Measurements from ENCODE around the gene CYP11A1. TPM values are rescaled to one million over a fixed set of nuclear protein-coding genes. Genes with fewer than 3 reads are reported as not detected.

CYP11A1 gene
- polyA plus RNA-seq, 3 donors: 1.00 to 1.2 (median 1.1) TPM

DNA sequence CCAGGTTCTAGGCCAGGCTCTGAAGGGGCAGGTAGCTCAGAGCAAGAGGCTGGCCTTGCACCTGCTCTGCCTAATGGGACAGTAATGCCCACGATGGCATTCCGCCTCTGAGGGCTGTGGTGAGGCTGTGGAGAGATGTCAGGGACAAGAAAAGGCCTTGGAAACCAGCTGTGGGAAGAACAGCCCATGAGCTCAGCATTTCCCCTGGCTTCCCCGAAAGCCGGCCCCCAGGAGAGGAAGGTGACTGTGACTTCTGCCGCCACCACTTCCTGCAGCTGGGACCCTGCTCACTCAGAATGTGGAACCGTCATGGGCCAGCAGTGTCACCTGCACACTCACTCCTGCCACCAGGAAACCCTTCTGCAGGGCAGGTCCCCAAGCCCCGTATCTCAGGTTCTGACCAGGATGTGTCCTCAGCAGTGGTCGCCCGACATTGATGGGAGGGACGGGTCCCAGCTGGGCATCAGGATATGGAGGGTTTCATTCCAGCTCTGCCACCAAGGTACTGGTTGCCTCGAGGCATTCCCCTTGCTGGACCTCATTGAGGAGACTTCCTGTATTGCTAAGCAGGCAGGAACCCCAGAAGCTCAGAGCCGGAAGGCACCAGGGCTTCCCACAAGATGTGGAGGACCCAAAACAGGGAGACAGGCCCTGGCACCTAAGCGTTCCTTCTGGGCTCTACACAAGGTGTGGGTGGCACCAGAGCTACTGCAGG lies 35.6 kb upstream of the CYP11A1 start:
- DNase-seq (ENCODE audit: extremely low read depth in 1 of 11, low read depth in 9 of 11, low spot score in 4 of 11): no peak

DNA sequence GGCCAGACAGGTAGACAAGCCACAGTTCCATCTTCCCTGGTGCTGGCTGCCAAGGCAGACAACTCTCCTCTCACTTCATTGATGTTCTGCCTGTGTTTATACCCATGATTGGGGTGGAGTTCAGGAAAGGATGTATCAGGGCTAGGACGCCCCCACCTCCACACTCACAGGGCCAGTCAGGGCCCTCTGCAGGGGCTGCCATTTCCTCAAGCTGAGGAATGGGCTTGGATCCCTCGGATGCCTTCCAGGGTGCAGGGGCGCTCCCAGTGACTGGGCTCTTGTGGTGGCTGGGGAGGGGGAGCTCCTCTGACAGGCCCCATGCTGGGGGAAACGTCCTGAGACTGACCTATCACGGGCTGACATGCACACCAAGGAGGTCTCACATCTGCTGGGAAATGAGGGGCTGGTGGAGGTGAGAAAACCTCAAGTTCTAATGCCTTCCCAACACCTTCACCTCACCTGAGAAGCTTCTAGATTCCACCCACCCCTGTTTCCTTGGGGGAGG lies 34.9 kb upstream of the CYP11A1 start:
- DNase-seq (ENCODE audit: extremely low read depth in 1 of 11, low read depth in 9 of 11, low spot score in 4 of 11): no peak

DNA sequence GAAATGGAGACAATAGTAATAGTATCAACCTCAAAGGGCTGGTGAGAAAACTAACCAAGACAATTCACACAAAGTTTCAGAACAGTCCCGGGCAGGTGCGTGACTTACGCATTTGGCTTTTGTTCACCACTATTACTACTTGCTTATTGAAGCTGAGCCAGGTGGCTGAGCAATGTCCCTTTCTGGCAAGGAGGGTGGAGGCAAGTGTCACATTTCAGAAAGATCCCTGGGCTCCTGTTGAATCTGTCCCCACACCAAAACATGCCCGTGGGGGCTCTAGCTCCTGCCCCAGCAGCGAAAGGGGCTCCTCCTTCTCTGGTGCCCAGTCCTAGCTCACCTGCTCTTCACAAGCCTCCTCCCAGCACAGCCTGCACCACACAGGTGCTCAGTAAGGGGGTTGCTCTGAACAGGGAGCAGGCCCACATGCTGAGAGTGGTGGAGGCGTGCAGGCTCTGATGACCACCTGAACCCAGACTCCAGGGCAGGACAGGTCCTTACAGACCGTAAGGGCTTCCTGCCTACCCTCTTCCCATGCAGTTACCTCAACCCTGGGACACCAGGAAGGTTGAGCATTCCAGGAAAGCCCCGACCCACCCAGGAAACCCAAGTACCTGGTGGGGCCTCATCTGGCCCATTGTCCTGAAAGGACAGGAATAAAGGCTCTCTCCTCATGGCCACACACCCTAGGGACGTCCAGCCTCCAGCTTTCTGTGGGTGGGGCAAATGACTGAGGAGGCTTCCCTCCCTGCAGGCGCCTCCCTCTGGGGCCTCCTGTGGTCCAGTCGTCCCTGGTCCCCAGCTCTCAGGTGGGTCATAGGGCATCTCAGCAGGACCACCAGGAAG lies 33.7 kb upstream of the CYP11A1 start:
- DNase-seq (ENCODE audit: extremely low read depth in 1 of 11, low read depth in 9 of 11, low spot score in 4 of 11): no peak

DNA sequence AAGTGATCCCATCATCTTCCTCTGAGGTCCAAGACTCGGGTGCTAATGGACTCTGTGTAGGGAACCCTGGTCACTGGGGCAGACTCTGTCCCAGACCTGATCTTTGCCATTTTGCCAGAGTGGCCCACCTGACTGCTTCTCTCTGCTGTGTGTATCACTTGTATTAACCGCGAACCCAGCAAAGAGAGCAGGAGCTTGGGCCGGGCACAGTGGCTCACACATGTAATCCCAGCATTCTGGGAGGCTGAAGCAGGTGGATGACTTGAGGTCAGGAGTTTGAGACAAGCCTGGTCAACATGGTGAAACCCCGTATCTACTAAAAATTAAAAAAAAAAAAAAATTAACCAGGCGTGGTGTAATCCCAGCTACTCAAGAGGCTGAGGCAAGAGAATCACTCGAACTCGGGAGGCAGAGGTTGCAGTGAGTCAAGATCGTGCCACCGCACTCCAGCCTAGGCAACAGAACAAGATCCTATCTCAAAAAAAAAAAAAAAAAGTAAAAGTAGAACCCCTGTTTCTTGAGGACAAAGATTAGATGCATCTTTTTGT lies 32.9 kb upstream of the CYP11A1 start:
- no peak for DNase-seq (ENCODE audit: extremely low read depth in 1 of 11, low read depth in 9 of 11, low spot score in 4 of 11)

DNA sequence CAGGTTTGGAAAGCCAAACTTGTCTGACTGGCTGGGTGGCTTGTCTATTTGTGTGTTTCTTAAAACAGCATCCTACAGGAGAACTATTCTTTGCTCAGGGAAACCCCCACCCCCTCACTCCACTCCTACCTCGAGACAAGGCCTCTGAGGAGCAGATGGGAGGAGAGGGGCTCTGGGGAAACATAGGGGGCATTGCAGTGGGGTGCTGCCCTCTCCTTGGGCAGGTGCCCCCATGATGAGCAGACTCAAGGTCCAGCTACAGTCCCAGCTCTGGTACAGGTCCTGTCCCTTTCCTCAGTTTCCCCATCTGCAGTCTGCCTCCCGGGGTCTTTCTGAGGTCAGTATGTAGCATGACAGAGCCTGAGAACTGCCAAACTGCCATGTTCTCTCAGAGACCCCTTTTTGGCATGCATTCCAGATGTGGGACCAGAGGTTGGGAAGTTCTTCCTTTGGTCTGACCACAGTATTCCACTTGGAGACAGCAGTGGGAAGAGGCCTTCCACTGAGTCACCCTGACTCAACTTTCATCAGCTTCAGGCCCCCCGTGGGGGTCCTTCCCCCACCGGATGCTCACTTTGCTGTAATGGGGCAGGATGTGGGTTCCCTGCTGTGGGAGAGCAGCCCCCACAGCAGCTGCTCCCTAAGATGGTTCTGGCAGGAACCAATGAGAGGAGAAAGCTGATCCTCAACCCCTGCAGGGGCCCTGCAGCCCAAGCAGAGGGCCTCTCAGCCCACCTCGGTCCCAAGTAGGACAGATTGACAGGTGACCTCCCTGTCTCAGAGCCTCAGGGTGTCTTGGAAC lies 32.3 kb upstream of the CYP11A1 start:
- no peak for DNase-seq (ENCODE audit: extremely low read depth in 1 of 11, low read depth in 9 of 11, low spot score in 4 of 11)

DNA sequence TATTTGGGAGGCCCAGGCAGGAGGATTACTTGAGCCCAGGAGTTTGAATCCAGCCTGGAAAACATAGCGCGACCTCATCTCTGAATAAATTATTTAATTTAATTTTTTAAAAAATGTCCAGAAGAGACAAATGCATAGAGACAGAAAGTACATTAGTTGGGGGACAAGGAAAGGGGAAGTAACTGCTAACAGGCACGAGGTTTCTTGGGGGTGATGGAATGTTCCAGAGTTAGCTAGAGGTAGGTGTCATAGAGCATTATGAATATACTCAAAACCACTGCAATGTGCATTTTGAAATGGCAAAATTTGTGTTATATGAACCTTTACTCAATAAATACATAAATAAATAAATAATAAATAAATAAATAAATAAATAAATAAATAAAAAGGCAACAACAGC lies 31.7 kb upstream of the CYP11A1 start:
- DNase-seq (ENCODE audit: extremely low read depth in 1 of 11, low read depth in 9 of 11, low spot score in 4 of 11): no peak

DNA sequence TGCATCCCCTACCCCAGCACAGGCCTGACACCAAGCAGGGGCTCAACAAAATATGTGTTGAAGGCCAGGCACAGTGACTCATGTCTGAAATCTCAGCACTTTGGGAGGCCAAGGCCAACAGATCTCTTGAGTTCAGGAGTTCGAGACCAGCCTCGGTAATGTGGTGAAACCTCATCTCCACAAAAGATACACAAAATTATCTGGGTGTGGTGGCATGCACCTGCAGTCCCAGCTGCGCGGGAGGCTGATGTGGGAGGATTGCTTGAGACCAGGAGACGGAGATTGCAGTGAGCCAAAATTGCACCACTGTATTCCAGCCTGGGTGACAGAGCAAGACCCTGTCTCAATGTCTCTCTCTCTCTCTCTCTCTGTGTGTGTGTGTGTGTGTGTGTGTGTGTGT lies 30.7 kb upstream of the CYP11A1 start:
- DNase-seq (ENCODE audit: extremely low read depth in 1 of 11, low read depth in 9 of 11, low spot score in 4 of 11): no peak

DNA sequence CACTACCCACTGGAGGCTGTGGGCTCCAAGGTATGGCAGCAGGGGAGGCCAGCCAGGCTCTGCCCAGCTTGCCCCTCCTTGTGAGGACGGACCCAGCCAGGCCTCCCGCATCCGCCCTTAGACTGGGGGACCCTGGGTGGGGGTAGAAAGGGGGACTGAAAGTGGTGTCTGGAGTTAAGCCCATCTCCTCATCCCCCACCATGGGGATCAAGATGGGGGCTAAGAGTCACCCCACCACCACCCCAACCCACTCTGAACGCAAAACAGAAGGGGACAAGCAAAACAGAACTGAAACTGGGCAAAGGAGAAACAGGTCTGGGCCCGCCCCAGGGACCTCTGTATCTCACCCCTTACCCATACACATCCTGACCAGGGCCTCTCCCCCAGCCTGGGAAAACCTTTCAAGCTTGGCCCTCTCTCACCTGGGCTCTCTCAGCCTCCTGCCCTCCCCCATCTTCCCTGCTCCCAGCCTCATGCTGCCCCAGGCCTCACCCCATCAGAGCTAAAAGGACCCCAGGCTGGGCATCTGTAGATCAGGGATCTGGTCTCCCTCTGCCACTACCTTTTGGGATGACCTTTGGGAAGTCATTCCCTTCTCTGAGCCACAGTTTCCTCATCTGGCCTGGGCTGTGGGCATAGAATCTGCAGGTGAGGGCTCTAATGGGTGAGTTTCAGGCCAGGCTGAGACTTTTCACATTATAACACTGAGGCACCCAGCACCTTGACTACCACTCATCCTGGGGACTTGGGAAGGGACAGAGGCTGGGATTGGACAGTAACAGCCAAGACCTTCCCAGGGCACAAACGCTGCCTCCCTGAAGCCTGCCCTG lies 30.0 kb upstream of the CYP11A1 start:
- DNase-seq (ENCODE audit: extremely low read depth in 1 of 11, low read depth in 9 of 11, low spot score in 4 of 11): no peak

DNA sequence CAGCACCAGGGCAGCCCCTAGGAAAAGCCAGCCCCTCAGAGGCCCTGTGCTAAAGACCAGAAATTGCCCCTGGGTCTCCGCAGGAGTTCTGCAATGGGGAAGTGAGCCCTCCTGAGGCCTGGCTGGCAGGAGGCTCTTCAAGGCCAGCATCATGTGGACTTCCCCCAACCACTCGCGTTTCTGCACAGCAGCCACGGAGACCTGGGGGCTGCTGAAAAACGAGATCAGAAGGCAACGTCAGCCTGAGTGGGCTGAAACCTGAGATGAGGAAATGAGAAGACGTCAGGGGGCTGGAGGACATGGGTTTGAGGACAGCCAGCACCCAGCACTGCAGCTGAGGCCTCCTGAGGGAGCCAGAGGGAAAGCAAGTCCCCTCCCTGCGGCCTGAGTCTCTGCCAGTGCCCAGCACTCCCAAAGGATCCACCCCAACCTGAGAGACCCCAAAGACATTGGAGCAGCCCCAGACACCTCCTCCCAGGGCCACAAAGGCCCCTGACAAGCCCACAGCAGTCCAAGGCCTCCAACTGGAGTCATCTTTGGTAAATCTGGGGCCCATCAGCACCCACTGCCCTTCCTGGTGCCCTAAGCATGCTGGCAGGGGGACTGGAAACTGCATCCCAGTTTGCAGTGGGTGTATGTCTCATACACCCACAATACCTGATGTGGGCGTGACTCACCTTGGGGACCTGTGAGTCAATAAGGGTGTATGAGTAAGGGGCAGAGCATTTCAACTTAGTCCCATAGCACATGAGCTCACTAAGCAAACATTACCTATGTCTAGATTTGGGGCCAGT lies 29.2 kb upstream of the CYP11A1 start:
- no peak for DNase-seq (ENCODE audit: extremely low read depth in 1 of 11, low read depth in 9 of 11, low spot score in 4 of 11)

DNA sequence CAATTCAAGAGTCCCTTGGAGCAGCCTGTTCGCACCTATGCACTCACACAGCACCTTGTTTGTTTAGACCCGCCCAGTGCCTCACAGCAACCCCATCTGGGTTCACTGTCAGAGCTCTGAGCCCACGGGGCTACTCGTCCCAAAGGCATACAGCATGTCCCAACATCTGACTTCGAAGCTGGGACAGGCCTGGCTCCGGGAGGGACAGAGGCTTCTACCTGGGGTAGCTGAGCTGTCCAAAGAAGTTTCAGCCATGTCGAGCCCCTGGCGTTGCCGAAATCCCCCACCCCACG lies 28.6 kb upstream of the CYP11A1 start:
- DNase-seq (ENCODE audit: extremely low read depth in 1 of 11, low read depth in 9 of 11, low spot score in 4 of 11): no peak

DNA sequence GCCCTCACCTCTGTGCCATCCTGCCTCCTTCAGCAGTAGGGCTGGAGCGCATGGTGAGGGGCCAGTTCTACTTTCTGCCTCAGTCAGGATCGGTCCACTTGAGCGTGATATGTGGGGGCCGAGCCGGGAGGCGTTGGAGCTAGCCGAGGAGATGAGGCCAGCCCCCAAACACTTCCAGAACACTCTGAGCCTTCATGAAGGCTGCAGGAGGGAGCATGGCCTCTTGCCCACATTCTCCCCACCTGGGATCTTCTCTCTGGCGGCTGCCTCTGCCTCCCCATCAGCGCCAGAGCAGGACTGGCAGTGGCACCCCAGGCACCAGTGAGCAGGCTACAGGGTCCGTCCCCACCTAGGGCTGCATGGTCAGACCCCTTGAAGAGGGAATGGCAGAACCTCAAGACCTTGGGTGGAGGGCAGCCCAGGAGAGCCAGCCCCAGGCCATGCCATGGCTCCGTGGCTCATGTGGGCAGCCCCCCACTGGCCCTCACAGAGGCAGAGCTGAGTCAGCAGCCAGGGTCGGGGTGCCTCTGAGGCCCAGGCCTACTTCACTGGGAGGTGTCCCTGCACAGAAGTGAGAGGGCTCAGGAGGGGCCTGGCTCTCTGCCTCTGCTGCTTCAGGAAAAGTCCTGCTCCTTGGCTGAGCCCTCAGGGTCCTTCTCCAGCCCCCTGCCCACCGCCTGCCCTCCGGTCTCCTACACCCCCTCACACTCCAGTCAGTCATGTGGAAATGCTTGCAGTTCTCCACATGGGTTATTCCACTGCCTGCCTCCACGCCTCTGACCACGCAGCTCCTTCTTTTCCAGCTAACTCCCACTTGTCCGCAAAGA lies 28.1 kb upstream of the CYP11A1 start:
- no peak for DNase-seq (ENCODE audit: extremely low read depth in 1 of 11, low read depth in 9 of 11, low spot score in 4 of 11)

DNA sequence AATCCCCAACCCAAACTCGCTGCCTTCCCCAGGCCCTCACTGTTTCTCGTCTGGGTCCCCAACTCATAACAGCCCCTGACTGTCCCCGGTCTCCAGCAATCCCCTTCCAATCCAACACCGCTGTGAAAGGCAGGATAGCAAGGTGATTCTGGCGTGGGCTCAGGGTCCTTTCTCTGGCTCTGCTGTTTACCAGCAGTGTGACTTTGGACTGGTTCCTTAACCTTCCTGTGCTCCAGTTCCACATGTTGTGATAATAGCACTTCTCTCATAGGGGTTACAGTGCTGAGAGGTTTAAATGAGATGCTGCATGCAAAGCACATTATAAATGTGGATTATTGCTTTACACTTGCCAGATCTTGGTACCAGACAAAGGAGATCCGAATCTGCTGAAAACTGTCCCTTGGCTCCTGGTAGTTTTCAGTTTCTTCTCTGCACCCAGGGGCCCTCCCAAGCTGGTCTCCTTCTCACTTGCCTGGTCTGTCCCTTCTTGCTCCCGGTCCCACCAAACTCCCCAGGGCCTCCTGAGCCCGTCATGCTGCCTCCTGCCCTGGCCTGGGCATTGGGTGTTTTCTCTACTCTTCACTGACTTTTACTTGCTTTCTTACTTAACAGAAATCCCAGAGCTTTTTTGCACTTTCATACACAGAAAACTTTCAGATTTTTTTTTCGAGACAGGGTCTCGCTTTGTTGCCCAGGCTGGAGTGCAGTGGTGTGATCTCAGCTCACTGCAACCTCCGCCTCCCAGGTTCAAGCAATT lies 26.8 kb upstream of the CYP11A1 start:
- DNase-seq (ENCODE audit: extremely low read depth in 1 of 11, low read depth in 9 of 11, low spot score in 4 of 11): no peak

DNA sequence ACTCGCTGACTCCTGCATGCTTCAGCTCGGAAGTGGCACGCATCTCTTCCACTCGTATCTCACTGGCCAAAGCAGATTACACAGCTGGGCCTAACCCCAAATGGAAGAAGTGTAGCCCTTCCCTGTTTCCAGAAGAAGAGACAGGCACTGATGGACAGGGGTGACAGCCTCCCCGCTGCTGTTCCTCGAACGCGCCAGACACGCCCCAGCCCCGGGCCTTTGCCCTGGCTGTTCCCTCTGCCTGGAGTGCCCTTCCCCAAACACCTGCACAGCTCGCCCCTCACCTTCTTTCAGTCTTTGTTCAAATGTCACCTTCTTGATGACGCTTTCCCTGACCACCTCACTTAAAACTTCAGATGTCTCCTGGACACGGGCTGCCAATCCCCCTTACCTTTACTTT lies 26.0 kb upstream of the CYP11A1 start:
- no peak for DNase-seq (ENCODE audit: extremely low read depth in 1 of 11, low read depth in 9 of 11, low spot score in 4 of 11)

DNA sequence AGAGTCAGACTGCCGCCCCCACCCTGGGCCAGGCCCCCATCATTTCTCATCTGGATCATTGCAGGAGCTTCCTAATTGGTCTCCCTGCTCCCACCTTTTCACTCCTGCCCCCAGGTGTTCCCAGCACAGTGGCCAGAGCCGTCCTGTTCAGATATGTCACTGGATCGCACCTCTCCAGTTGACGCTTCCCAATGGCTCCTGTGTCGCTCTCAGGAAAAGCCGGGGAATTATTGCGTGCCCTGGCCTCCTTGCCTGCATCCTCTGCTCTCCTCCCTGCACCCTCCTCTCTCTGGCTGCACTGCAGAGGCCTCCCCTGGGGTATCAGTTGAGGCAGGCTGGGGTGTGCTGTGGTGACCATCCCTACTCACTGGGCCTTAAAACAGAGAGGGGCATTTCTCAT lies 25.5 kb upstream of the CYP11A1 start:
- DNase-seq (ENCODE audit: extremely low read depth in 1 of 11, low read depth in 9 of 11, low spot score in 4 of 11): no peak

DNA sequence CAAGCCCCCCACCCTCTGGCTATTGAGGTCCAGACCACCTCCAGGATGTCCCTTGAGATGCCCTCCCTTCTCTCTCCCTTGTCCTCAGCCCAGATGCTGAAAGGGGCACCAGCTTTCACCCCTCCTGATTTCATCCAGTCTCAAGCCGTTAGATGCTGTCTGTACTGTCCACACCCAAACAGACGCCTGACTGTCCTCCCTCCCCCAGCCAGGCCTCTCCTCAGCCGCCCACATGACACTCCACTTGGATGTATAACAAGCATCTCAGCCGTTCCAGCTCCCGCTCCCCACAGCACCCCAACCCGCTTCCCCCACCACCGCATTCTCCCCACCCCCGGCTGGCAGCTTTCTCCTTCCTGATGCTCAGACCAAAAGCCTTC lies 25.0 kb upstream of the CYP11A1 start:
- DNase-seq (ENCODE audit: extremely low read depth in 1 of 11, low read depth in 9 of 11, low spot score in 4 of 11): no peak

DNA sequence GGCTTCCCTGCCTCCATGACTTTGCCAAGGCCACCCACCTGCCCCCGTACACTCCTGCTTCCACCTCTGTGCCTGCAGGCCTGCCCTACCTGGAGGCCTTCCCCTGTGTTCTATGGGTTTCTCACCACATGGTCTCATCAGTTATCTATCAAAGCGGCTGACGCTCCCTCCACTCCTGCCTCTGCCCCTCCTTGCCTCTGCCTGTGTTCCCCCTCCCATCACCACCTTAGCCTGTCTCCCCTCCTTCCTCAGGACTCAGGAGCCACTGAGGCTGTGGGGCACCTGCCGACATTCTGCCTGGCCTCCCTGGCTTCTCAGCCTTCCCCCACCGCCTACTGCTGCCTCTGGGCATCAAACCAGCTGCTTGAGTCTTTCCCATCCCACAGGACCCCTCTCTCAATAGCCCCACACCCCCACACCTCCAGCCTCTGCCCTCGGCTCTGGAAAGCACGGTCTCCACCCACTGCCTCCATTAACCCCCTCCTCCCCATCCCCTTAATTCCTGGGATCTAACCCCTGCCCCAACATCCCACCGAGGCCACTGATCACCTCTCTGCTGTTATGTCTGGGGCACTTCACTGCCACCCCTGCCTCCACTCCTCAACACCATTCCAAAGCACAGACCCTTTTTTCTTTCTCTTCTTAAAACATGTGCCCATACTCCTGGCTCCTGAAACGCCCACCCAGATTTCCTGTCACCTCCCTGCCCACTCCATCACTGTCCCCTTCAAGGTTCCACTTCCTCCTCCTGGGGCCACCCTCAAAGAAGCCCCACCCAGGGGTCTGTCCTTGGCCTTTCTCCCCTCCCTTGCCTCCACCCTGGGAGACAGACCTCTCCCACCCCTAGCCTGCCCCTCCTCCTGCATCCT lies 24.4 kb upstream of the CYP11A1 start:
- DNase-seq (ENCODE audit: extremely low read depth in 1 of 11, low read depth in 9 of 11, low spot score in 4 of 11): no peak
